ENCODE measurements around the gene TUSC2. TPM values are rescaled to one million over a fixed set of nuclear protein-coding genes. Genes with fewer than 3 reads are reported as not detected.
A peak's percentile ranks its signal among the peaks of the same experiment; 100 is the strongest.

Gene TUSC2
- total and polyA plus RNA-seq, 2 of the 13 experiments (the other 11 are each of a cell fraction or from before 2014, with no cell fraction given), result 36.7 to 39.1 TPM

DNA sequence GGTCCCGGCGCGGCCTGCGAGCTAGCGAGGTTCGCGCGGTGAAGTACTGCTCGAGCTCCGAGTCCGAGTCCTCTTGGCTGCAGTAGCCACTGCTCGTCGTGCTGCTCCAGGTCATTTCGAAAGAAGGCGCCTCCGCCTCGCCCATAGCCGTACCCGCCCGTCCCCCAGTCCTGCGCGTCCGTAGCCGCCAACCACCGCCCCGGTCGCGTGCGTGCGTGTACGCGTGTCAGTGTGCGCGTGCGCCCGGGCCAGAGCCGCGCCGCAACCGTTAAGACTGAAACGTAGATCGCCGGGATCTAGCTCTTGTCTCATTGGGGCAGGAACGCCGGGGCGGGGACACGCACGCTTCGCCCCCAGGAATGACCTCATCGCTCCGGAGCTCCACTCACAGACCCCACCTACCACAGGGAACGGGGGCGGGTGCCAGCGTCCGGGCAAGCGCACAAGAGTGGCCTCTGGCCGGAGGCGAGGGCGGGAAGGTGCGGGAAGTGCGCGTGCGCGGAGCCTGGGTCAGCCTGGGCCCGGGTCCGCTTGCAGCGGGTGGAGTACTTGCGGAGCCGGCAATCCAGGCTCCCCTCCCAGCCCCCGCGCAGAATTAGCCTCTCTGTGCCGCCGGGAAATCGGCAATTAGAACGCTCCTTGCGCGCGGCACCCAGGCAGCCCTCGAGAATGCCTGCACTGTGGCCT, 9.3 kb upstream of the TUSC2 start (continued):
- TF ChIP-seq, protein P1, sequence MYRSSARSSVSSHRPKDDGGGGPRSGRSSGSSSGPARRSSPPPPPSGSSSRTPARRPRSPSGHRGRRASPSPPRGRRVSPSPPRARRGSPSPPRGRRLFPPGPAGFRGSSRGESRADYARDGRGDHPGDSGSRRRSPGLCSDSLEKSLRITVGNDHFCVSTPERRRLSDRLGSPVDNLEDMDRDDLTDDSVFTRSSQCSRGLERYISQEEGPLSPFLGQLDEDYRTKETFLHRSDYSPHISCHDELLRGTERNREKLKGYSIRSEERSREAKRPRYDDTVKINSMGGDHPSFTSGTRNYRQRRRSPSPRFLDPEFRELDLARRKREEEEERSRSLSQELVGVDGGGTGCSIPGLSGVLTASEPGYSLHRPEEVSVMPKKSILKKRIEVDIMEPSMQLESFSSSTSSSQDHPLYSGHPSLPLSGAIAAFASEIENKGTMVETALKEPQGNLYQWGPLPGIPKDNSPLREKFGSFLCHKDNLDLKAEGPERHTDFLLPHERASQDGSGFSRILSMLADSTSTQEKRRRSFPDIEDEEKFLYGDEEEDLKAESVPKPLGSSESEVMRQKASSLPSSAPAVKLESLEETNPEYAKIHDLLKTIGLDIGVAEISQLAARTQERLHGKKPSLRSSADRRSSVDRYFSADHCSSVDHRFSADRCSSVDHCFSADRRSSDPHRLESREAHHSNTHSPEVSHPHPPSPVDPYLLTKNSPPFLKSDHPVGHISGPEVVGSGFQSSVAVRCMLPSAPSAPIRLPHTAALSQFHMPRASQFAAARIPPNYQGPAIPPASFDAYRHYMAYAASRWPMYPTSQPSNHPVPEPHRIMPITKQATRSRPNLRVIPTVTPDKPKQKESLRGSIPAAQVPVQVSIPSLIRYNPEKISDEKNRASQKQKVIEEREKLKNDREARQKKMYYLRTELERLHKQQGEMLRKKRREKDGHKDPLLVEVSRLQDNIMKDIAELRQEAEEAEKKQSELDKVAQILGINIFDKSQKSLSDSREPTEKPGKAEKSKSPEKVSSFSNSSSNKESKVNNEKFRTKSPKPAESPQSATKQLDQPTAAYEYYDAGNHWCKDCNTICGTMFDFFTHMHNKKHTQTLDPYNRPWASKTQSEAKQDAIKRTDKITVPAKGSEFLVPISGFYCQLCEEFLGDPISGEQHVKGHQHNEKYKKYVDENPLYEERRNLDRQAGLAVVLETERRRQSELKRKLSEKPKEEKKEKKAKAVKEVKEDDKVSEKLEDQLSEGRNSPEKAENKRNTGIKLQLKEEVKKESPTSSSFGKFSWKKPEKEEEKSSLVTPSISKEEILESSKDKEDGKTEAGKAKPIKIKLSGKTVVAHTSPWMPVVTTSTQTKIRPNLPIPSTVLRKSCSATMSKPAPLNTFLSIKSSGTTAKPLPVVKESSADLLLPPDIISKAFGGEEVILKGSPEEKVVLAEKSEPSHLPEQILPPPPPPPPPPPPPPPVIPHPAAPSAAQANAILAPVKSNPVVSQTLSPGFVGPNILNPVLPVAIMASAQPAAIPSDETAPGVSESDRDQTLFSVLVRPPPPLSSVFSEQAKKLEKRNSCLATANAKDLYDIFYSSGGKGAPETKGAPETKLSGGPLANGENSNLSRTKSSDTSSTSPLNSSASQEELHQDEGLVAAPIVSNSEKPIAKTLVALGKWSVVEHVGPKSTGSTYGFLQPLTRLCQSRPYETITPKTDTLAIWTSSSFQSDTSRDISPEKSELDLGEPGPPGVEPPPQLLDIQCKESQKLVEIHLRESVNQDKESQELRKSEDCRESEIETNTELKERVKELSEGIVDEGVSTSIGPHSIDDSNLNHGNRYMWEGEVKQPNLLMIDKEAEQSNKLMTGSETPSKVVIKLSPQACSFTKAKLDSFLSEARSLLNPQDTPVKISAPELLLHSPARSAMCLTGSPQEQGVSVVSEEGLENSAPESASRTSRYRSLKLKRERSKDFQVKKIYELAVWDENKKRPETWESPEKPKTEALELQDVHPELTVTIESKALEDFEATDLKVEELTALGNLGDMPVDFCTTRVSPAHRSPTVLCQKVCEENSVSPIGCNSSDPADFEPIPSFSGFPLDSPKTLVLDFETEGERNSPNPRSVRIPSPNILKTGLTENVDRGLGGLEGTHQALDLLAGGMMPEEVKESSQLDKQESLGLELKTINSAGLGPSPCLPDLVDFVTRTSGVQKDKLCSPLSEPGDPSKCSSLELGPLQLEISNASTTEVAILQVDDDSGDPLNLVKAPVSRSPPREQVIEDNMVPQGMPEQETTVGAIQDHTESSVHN (CRISPR knock-in tag; IDR thresholded peaks at IDR 0.05), result no peak
- no peak for TF ChIP-seq ZNF33A (CRISPR knock-in tag; IDR thresholded peaks at IDR 0.05; ENCODE audit: borderline replicate concordance)
- no peak for TF ChIP-seq MAFK (conservative IDR thresholded peaks at IDR 0.05 in 1 of 2, IDR thresholded peaks at IDR 0.05 in 1 of 2; ENCODE audit: low read length in 2 of 2)
- no peak for TF ChIP-seq XRCC5 (optimal IDR thresholded peaks at IDR 0.05; ENCODE audit: low read length)
- TF ChIP-seq ZFP90 (CRISPR knock-in tag; IDR thresholded peaks at IDR 0.05; ENCODE audit: borderline replicate concordance), result peak; percentile 63; the same call in 1 of the 2 replicates
- TF ChIP-seq ZBTB49 (CRISPR knock-in tag; IDR thresholded peaks at IDR 0.05; ENCODE audit: borderline replicate concordance), result no peak
- peak; percentile 74 for TF ChIP-seq SALL1 (CRISPR knock-in tag; IDR thresholded peaks at IDR 0.05)
- TF ChIP-seq E2F2 (CRISPR knock-in tag; IDR thresholded peaks at IDR 0.05; ENCODE audit: borderline replicate concordance), result 0 out of 2 replicates have a peak, but pooled peaks have one; percentile 16
- no peak for TF ChIP-seq KLF11 (CRISPR knock-in tag; IDR thresholded peaks at IDR 0.05)
- no peak for TF ChIP-seq FOXK2 (IDR thresholded peaks at IDR 0.05)
- TF ChIP-seq, protein P2, sequence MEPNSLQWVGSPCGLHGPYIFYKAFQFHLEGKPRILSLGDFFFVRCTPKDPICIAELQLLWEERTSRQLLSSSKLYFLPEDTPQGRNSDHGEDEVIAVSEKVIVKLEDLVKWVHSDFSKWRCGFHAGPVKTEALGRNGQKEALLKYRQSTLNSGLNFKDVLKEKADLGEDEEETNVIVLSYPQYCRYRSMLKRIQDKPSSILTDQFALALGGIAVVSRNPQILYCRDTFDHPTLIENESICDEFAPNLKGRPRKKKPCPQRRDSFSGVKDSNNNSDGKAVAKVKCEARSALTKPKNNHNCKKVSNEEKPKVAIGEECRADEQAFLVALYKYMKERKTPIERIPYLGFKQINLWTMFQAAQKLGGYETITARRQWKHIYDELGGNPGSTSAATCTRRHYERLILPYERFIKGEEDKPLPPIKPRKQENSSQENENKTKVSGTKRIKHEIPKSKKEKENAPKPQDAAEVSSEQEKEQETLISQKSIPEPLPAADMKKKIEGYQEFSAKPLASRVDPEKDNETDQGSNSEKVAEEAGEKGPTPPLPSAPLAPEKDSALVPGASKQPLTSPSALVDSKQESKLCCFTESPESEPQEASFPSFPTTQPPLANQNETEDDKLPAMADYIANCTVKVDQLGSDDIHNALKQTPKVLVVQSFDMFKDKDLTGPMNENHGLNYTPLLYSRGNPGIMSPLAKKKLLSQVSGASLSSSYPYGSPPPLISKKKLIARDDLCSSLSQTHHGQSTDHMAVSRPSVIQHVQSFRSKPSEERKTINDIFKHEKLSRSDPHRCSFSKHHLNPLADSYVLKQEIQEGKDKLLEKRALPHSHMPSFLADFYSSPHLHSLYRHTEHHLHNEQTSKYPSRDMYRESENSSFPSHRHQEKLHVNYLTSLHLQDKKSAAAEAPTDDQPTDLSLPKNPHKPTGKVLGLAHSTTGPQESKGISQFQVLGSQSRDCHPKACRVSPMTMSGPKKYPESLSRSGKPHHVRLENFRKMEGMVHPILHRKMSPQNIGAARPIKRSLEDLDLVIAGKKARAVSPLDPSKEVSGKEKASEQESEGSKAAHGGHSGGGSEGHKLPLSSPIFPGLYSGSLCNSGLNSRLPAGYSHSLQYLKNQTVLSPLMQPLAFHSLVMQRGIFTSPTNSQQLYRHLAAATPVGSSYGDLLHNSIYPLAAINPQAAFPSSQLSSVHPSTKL (CRISPR knock-in tag; IDR thresholded peaks at IDR 0.05), result peak; percentile 38; the same call in 1 of the 2 replicates
- peak; percentile 42; the same call in 1 of the 2 replicates for TF ChIP-seq ZNF788 (CRISPR knock-in tag; IDR thresholded peaks at IDR 0.05; ENCODE audit: borderline replicate concordance)

Data from HepG2 (cell line).